Mesangial cell (primary cell): ENCODE data around the gene OXA1L. TPM values are rescaled to one million over a fixed set of nuclear protein-coding genes. Genes with fewer than 3 reads are reported as not detected.

ENCODE experiments used
- total RNA-seq: library from RNA; depleted of rRNA; stranded (reverse); fragments of >200 nt; gene quantifications from 2 replicates; pipeline ENCODE4 v1.2.3, GENCODE V29; 2015

OXA1L gene
- total RNA-seq = 92.7 and 164 TPM in 2 replicates

GRCh38 chr14:22766457-22767322 lies at the start of gene OXA1L:
OXA1L (plus strand) TSS chr14:22766688; CDS start chr14:22766702, 14 bp downstream.

DNA sequence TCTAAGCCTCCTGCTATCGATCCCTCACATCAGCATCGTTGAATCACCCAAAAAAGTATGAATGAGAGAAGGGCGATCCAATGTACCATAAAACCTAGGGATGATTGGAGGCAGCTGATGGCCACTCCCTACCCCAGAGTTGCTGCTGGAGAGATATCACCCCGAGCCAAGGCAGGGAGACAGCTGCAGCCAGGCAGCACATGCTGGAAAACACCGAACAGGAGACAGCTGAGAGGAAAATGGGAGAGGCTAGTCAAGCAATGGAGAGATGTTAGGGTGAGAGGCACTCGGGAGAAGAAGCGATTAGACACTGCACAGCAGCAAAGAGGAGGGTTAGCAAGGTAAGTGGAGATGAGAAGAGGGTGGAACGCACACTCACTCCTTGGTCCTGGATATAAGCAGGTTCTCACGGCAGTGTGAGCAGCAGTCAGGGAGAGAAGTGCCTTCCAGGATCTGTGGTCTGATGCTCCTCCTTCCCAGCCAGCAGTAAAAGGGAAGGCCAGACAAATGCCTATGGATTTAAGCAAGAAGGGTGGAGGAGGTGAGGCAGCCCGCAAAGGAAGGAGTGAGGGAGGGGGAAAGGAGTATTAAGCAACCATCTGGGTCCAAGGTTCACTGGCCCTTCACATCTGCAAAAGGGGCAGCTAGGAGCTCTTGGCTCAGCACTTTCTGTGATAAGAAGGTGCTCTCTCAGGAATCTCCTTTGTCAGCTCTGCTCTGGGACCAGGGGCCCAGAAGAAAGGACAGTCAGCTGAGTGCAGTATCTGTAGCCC lies 48.6 kb downstream of the OXA1L start, which contains the start of gene SLC7A7:
Gene SLC7A7, minus strand, starts transcription at position 495 of the 773 bp plus-strand sequence. CDS start 2,037 bp downstream, outside the sequence.

Other genes with a start within 250 kb of the OXA1L start
- 350 and 470 TPM in 2 replicates for gene DAD1, start 177.5 kb upstream of the OXA1L start, total RNA-seq
- gene ABHD4, start 168.4 kb upstream of the OXA1L start, total RNA-seq = 13.9 and 39.0 TPM in 2 replicates
- not detected in 2 replicates for gene OR6J1, start 122.3 kb upstream of the OXA1L start, total RNA-seq
- gene SLC7A7, start 48.7 kb downstream of the OXA1L start, total RNA-seq = 3.4 and 30.9 TPM in 2 replicates
- 66.7 and 133 TPM in 2 replicates for gene MRPL52, start 63.2 kb downstream of the OXA1L start, total RNA-seq
- gene MMP14, start 69.9 kb downstream of the OXA1L start, total RNA-seq = 389 and 526 TPM in 2 replicates
- gene LRP10, start 105.1 kb downstream of the OXA1L start, total RNA-seq = 122 and 211 TPM in 2 replicates
- 0.33 and 0.38 TPM in 2 replicates for gene REM2, start 116.5 kb downstream of the OXA1L start, total RNA-seq
- 54.6 and 60.3 TPM in 2 replicates for gene RBM23, start 152.5 kb downstream of the OXA1L start, total RNA-seq
- gene PRMT5, start 162.7 kb downstream of the OXA1L start, total RNA-seq = 58.3 and 102 TPM in 2 replicates
- gene HAUS4, start 190.4 kb downstream of the OXA1L start, total RNA-seq = 61.6 and 92.7 TPM in 2 replicates
- 79.4 and 123 TPM in 2 replicates for gene AJUBA, start 215.9 kb downstream of the OXA1L start, total RNA-seq
- gene C14orf93, start 243.5 kb downstream of the OXA1L start, total RNA-seq = 6.2 and 18.6 TPM in 2 replicates